ENCODE measurements around the gene CHRDL1.

Gene CHRDL1

GRCh38 chrX:110786486-110786885 is 9.1 kb downstream of the CHRDL1 start:
- no peaks in the 10 kb centered on the region for H3K9me3 Mint-ChIP-seq
- H3K4me3 Mint-ChIP-seq, result no peak overlapping the region
- no peak for ATAC-seq (replicated peaks; ENCODE audit: extremely low read depth, poor library complexity, severe bottlenecking)
- H3K27ac Mint-ChIP-seq (ENCODE audit: low read depth), result no peak overlapping the region
- no peaks in the 10 kb centered on the region for H3K4me1 Mint-ChIP-seq
- H3K27me3 Mint-ChIP-seq, result no peaks in the 10 kb centered on the region
- no peak for DNase-seq (ENCODE audit: low spot score in 2 of 2)
- no peaks in the 10 kb centered on the region for H3K36me3 Mint-ChIP-seq (ENCODE audit: insufficient read depth)

- Mint-ChIP-seq H3K27ac (ENCODE audit: low read depth) (no peak overlapping the region), H3K36me3 (ENCODE audit: insufficient read depth) (no peaks in the 10 kb centered on the region), H3K4me1 (no peaks in the 10 kb centered on the region), H3K9me3 (no peaks in the 10 kb centered on the region), H3K4me3 (no peak overlapping the region), H3K27me3 (no peaks in the 10 kb centered on the region)
- DNase-seq (ENCODE audit: low spot score in 2 of 2) (no peak), ATAC-seq (replicated peaks; ENCODE audit: extremely low read depth, poor library complexity, severe bottlenecking) (no peak)
Observed at GRCh38 chrX:110759785-110760184, 35.8 kb downstream of the CHRDL1 start.

GRCh38 chrX:110758781-110759422 is 36.7 kb downstream of the CHRDL1 start:
- Mint-ChIP-seq H3K9me3 (no peaks in the 10 kb centered on the region), H3K4me3 (no peak overlapping the region), H3K4me1 (no peaks in the 10 kb centered on the region), H3K27me3 (no peaks in the 10 kb centered on the region), H3K36me3 (ENCODE audit: insufficient read depth) (no peaks in the 10 kb centered on the region), H3K27ac (ENCODE audit: low read depth) (no peak overlapping the region)
- no peak for DNase-seq (ENCODE audit: low spot score in 2 of 2)
- ATAC-seq (replicated peaks; ENCODE audit: extremely low read depth, poor library complexity, severe bottlenecking), result no peak

- H3K36me3 Mint-ChIP-seq (ENCODE audit: insufficient read depth), result no peaks in the 10 kb centered on the region
- peaks cover 6% of the 10 kb centered on the region for H3K9me3 Mint-ChIP-seq
- H3K27ac Mint-ChIP-seq (ENCODE audit: low read depth), result no peak overlapping the region
- DNase-seq (ENCODE audit: low spot score in 2 of 2) (no peak), ATAC-seq (replicated peaks; ENCODE audit: extremely low read depth, poor library complexity, severe bottlenecking) (no peak)
- no peak overlapping the region for H3K4me3 Mint-ChIP-seq
- H3K4me1 Mint-ChIP-seq, result no peaks in the 10 kb centered on the region
- no peaks in the 10 kb centered on the region for H3K27me3 Mint-ChIP-seq
Observed at GRCh38 chrX:110755611-110756010, 40.0 kb downstream of the CHRDL1 start.

- ATAC-seq (replicated peaks; ENCODE audit: extremely low read depth, poor library complexity, severe bottlenecking) (no peak), DNase-seq (ENCODE audit: low spot score in 2 of 2) (no peak)
- Mint-ChIP-seq H3K27ac (ENCODE audit: low read depth) (no peak overlapping the region), H3K4me1 (no peaks in the 10 kb centered on the region), H3K4me3 (no peak overlapping the region), H3K36me3 (ENCODE audit: insufficient read depth) (no peaks in the 10 kb centered on the region), H3K9me3 (peaks cover 6% of the 10 kb centered on the region), H3K27me3 (no peaks in the 10 kb centered on the region)
Observed at GRCh38 chrX:110755061-110755460, 40.6 kb downstream of the CHRDL1 start.

- Mint-ChIP-seq H3K9me3 (peaks cover 6% of the 10 kb centered on the region), H3K4me3 (no peak overlapping the region), H3K27me3 (no peaks in the 10 kb centered on the region), H3K36me3 (ENCODE audit: insufficient read depth) (no peaks in the 10 kb centered on the region), H3K27ac (ENCODE audit: low read depth) (no peak overlapping the region), H3K4me1 (no peaks in the 10 kb centered on the region)
- DNase-seq (ENCODE audit: low spot score in 2 of 2), result no peak
- ATAC-seq (replicated peaks; ENCODE audit: extremely low read depth, poor library complexity, severe bottlenecking), result no peak
Observed at GRCh38 chrX:110750526-110751189, 45.0 kb downstream of the CHRDL1 start.

- H3K4me3 Mint-ChIP-seq, result no peak overlapping the region
- H3K9me3 Mint-ChIP-seq, result peaks cover 6% of the 10 kb centered on the region
- H3K27ac Mint-ChIP-seq (ENCODE audit: low read depth), result no peak overlapping the region
- no peak for ATAC-seq (replicated peaks; ENCODE audit: extremely low read depth, poor library complexity, severe bottlenecking)
- no peaks in the 10 kb centered on the region for H3K4me1 Mint-ChIP-seq
- no peak for DNase-seq (ENCODE audit: low spot score in 2 of 2)
- H3K36me3 Mint-ChIP-seq (ENCODE audit: insufficient read depth), result no peaks in the 10 kb centered on the region
- H3K27me3 Mint-ChIP-seq, result no peaks in the 10 kb centered on the region
Observed at GRCh38 chrX:110748256-110748806, 47.3 kb downstream of the CHRDL1 start.

- no peaks in the 10 kb centered on the region for H3K27me3 Mint-ChIP-seq
- H3K9me3 Mint-ChIP-seq, result no peaks in the 10 kb centered on the region
- H3K4me1 Mint-ChIP-seq, result no peaks in the 10 kb centered on the region
- DNase-seq (ENCODE audit: low spot score in 2 of 2) (no peak), ATAC-seq (replicated peaks; ENCODE audit: extremely low read depth, poor library complexity, severe bottlenecking) (no peak)
- H3K36me3 Mint-ChIP-seq (ENCODE audit: insufficient read depth), result no peaks in the 10 kb centered on the region
- H3K4me3 Mint-ChIP-seq, result no peak overlapping the region
- no peak overlapping the region for H3K27ac Mint-ChIP-seq (ENCODE audit: low read depth)
Observed at GRCh38 chrX:110746014-110746413, 49.6 kb downstream of the CHRDL1 start.

GRCh38 chrX:110745288-110745687 is 50.3 kb downstream of the CHRDL1 start:
- DNase-seq (ENCODE audit: low spot score in 2 of 2) (no peak), ATAC-seq (replicated peaks; ENCODE audit: extremely low read depth, poor library complexity, severe bottlenecking) (no peak)
- Mint-ChIP-seq H3K36me3 (ENCODE audit: insufficient read depth) (no peaks in the 10 kb centered on the region), H3K9me3 (no peaks in the 10 kb centered on the region), H3K4me3 (no peak overlapping the region), H3K4me1 (no peaks in the 10 kb centered on the region), H3K27me3 (no peaks in the 10 kb centered on the region), H3K27ac (ENCODE audit: low read depth) (no peak overlapping the region)

- Mint-ChIP-seq H3K36me3 (ENCODE audit: insufficient read depth) (no peaks in the 10 kb centered on the region), H3K4me3 (no peak overlapping the region)
- no peak for DNase-seq (ENCODE audit: low spot score in 2 of 2)
Observed at GRCh38 chrX:110743679-110744340, 51.8 kb downstream of the CHRDL1 start.

GRCh38 chrX:110741213-110741796 is 54.3 kb downstream of the CHRDL1 start:
- Mint-ChIP-seq H3K9me3 (no peaks in the 10 kb centered on the region), H3K4me3 (no peak overlapping the region), H3K4me1 (no peaks in the 10 kb centered on the region), H3K27me3 (no peaks in the 10 kb centered on the region), H3K36me3 (ENCODE audit: insufficient read depth) (no peaks in the 10 kb centered on the region), H3K27ac (ENCODE audit: low read depth) (no peak overlapping the region)
- ATAC-seq (replicated peaks; ENCODE audit: extremely low read depth, poor library complexity, severe bottlenecking) (no peak), DNase-seq (ENCODE audit: low spot score in 2 of 2) (no peak)

More at GRCh38 chrX:110743679-110744340, 51.8 kb downstream of the CHRDL1 start:
- H3K27me3 Mint-ChIP-seq, result no peaks in the 10 kb centered on the region
- ATAC-seq (replicated peaks; ENCODE audit: extremely low read depth, poor library complexity, severe bottlenecking), result no peak
- H3K9me3 Mint-ChIP-seq, result no peaks in the 10 kb centered on the region
- no peaks in the 10 kb centered on the region for H3K4me1 Mint-ChIP-seq
- no peak overlapping the region for H3K27ac Mint-ChIP-seq (ENCODE audit: low read depth)

GRCh38 chrX:110734894-110735541 is 60.6 kb downstream of the CHRDL1 start:
- no peak overlapping the region for H3K4me3 Mint-ChIP-seq
- no peak for DNase-seq (ENCODE audit: low spot score in 2 of 2)
- H3K27me3 Mint-ChIP-seq, result no peaks in the 10 kb centered on the region
- no peaks in the 10 kb centered on the region for H3K4me1 Mint-ChIP-seq
- H3K36me3 Mint-ChIP-seq (ENCODE audit: insufficient read depth), result no peaks in the 10 kb centered on the region
- H3K27ac Mint-ChIP-seq (ENCODE audit: low read depth), result no peak overlapping the region
- no peaks in the 10 kb centered on the region for H3K9me3 Mint-ChIP-seq
- no peak for ATAC-seq (replicated peaks; ENCODE audit: extremely low read depth, poor library complexity, severe bottlenecking)

All from central memory CD8-positive, alpha-beta T cell (primary cell).